Measurements from ENCODE around the gene RAF1. TPM values are rescaled to one million over a fixed set of nuclear protein-coding genes. Genes with fewer than 3 reads are reported as not detected.
"Not testable (repeated sequence)": the region's sequence is repeated elsewhere in the genome, so short reads cannot be mapped to it uniquely, and the experiment has no call there.

RAF1 gene
- total RNA-seq, 2 donors from 2014 or later: 115 to 123 TPM

DNA sequence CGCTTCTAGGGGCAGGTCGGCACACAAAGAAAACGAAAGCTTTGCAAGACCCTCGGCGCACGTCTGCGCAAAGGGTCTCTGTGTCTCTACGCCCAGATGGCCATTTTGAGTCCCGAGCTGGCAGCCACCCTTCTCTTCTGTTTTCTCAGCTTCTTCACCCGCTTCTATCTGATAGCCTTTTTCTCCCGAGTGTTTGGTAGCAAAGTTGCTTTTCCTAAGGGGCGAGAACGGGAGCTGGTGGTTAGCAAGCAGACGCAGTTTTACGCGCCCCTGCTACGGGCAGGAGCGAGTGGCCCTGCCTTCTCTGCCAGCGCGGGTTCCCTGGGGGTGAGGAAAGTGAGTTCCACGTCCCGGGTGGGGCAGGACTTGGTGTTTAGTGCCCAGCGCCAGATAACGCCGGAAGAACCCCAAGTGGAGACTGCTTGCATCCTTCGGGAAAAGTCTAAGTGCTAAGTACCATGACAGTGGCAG lies 110.0 kb downstream of the RAF1 start:
- Mint-ChIP-seq H3K27ac (no peak overlapping the region), H3K4me3 (peak overlapping the region; percentile 75), H3K4me1 (peaks cover 29% of the 10 kb centered on the region), H3K36me3 (ENCODE audit: low read depth) (peaks cover 3% of the 10 kb centered on the region), H3K27me3 (peaks cover 38% of the 10 kb centered on the region)
- DNase-seq: no peak
- no peak for ATAC-seq
- no peaks in the 10 kb centered on the region for H3K9me3 ChIP-seq (ENCODE audit: control insufficient read depth, low read length, poor library complexity, severe bottlenecking)

DNA sequence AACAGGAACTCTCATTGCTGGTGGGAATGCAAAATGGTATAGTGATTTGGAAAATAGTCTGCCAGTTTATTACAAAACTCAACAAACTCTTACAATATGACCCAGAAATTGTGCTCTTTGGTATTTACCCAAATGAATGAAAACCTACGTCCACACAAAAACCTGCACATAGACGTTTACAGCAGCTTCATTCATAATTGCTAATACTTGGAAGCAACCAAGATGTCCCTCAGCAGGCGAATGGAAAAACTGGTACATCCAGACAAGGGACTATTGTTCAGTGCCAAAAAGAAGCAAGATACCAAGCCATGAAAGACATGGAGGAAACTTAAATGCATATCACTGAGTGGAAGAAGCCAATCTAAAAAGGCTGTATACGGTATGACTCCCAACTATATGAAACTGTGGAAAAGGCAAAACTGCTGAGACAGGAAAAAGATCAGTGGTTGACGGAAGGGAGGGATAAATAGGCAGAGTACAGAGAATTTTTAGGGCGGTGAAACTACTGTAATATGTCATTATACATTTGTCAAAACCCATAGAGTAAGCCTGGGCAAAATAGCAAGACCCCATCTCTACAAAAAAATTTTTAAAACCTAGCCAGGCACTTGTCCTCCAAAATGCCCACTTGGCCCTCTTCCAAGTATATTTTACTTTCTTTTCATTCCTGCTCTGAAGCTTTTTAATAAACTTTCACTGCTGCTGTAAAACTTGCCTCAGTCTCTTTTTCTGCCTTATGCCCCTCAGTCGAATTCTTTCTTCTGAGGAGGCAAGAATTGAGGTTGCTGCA lies 113.8 kb downstream of the RAF1 start:
- Mint-ChIP-seq H3K27ac (no peak overlapping the region), H3K36me3 (ENCODE audit: low read depth) (no peaks in the 10 kb centered on the region), H3K4me1 (peaks cover 8% of the 10 kb centered on the region), H3K27me3 (peaks cover 23% of the 10 kb centered on the region), H3K4me3 (no peak overlapping the region)
- H3K9me3 ChIP-seq (ENCODE audit: control insufficient read depth, low read length, poor library complexity, severe bottlenecking): no peaks in the 10 kb centered on the region
- ATAC-seq (no peak), DNase-seq (no peak)

DNA sequence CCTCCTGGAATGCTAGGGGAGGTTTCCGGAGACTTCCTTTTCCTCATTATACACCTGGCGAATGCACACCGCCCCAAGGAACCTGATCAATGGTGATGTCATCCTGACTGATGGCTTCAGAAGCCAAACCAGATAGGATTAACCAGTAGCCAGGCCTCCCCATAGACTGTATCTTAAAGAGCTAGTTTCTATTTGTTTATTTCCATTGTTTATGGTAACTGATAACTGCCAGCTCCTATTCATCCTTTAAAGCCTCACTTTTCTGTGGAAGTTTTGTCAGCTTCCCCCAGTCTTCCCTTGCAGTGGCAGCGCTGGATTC lies 118.5 kb downstream of the RAF1 start, which contains the start of gene MKRN2OS:
Gene MKRN2OS, minus strand, starts transcription at position 27 of the 319 bp plus-strand sequence. CDS start 35 bp downstream, outside the sequence.
- Mint-ChIP-seq H3K36me3 (ENCODE audit: low read depth) (no peaks in the 10 kb centered on the region), H3K4me1 (no peaks in the 10 kb centered on the region), H3K27me3 (peaks cover 6% of the 10 kb centered on the region), H3K4me3 (no peak within 1 kb of the TSS), H3K27ac (no peak within 1 kb of the TSS)
- no peak for ATAC-seq
- DNase-seq: no peak
- H3K9me3 ChIP-seq (ENCODE audit: control insufficient read depth, low read length, poor library complexity, severe bottlenecking): no peaks in the 10 kb centered on the region

DNA sequence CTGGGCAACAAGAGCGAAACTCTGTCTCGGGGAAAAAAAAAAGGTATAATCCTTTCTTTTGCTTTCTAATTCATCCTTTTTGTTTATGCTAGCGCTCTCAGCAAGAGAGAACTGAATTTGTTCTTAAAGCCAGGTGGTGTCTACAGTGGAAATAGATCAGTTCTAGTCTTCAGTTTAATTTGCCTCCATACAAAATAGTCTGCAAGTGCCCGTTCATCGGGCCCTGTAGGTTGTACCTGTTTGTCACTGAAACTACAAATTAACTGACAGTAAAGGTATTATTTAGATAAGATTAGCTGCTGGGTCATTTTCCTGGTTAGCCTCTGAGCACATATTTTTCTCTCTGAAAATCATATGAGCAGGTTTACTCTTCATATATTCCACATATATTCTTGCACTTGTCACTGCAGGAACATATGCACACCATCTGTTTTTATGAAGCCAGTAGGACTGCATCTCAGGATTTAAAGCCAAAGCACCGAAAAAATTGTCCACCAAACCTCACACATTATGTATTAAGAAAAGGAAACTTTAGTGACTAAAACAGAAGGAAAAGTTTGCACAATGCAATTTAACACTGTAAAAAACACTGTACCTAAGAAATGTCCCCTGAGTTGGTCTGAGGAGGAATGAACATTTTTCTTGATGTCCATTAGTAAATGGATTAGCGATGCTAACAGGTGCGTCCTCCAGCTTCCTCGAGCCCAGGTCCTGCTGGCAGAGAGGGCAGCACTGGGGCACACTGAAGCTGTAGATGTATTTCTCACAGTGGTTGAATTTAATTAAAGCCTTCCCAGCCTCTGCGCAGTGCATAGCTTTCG lies 119.1 kb downstream of the RAF1 start:
- DNase-seq (no peak), ATAC-seq (no peak)
- H3K9me3 ChIP-seq (ENCODE audit: control insufficient read depth, low read length, poor library complexity, severe bottlenecking): no peaks in the 10 kb centered on the region
- H3K27ac Mint-ChIP-seq: no peak overlapping the region
- H3K4me1 Mint-ChIP-seq: no peaks in the 10 kb centered on the region
- H3K36me3 Mint-ChIP-seq (ENCODE audit: low read depth): no peaks in the 10 kb centered on the region
- H3K4me3 Mint-ChIP-seq: no peak overlapping the region
- H3K27me3 Mint-ChIP-seq: peaks cover under 1% of the 10 kb centered on the region

- not testable (repeated sequence) for H3K27ac Mint-ChIP-seq
Observed at GRCh38 chr3:12543497-12543896, 120.4 kb downstream of the RAF1 start.

DNA sequence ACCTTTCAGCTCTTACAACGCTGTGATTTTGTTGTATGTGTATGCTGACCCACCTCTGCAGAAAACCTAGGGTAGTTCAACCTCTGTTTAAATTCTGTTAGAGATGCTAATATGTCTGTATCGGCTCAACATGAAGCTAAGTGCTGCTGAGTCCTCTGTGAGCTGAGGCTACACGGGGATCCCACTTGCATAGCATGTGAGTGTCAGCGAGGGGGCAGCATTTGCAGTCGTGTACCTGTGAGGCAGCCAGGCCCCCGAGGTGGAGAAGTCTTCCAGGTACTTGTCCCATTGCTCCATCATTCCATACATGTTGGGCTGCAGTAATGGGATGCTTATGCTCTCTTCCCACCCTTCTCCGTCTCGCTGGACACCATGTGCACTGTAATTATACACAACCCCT lies 122.3 kb downstream of the RAF1 start:
- Mint-ChIP-seq H3K4me1 (no peaks in the 10 kb centered on the region), H3K36me3 (ENCODE audit: low read depth) (no peaks in the 10 kb centered on the region), H3K27ac (no peak overlapping the region), H3K4me3 (no peak overlapping the region), H3K27me3 (no peaks in the 10 kb centered on the region)
- no peak for ATAC-seq
- DNase-seq: no peak
- H3K9me3 ChIP-seq (ENCODE audit: control insufficient read depth, low read length, poor library complexity, severe bottlenecking): no peaks in the 10 kb centered on the region

More at GRCh38 chr3:12543497-12543896, 120.4 kb downstream of the RAF1 start:
- not testable (repeated sequence) for H3K4me1 Mint-ChIP-seq; ATAC-seq; H3K36me3 Mint-ChIP-seq (ENCODE audit: low read depth); DNase-seq; H3K4me3 Mint-ChIP-seq; H3K9me3 ChIP-seq (ENCODE audit: control insufficient read depth, low read length, poor library complexity, severe bottlenecking); H3K27me3 Mint-ChIP-seq

- H3K9me3 ChIP-seq (ENCODE audit: control insufficient read depth, low read length, poor library complexity, severe bottlenecking): no peaks in the 10 kb centered on the region
- Mint-ChIP-seq H3K36me3 (ENCODE audit: low read depth) (peaks cover 5% of the 10 kb centered on the region), H3K4me3 (no peak overlapping the region), H3K27me3 (no peaks in the 10 kb centered on the region), H3K27ac (peak overlapping the region; percentile 54), H3K4me1 (peaks cover 3% of the 10 kb centered on the region)
- ATAC-seq (no peak), DNase-seq (no peak)
Observed at GRCh38 chr3:12536423-12536822, 127.5 kb downstream of the RAF1 start.

Other genes starting within 250 kb of the RAF1 start
- gene TSEN2, start 179.6 kb downstream of the RAF1 start, total RNA-seq: 10 to 100 TPM in 1 of 2 donors, 1 to 10 TPM in 1; 9.1 to 12.5 TPM
- not detected for gene MKRN2OS, start 118.6 kb downstream of the RAF1 start, total RNA-seq
- 10 to 100 TPM; 21.9 to 23.9 TPM for gene MKRN2, start 107.0 kb downstream of the RAF1 start, total RNA-seq
- gene TMEM40, start 95.1 kb upstream of the RAF1 start, total RNA-seq: 10 to 100 TPM in 1 of 2 donors, 1 to 10 TPM in 1; 2.8 to 54.0 TPM
- gene CAND2, start 132.6 kb upstream of the RAF1 start, total RNA-seq: 1 to 10 TPM; 1.2 to 1.6 TPM
- gene RPL32, start 177.4 kb upstream of the RAF1 start, total RNA-seq: 1,000 to 10,000 TPM; 3,315 to 3,401 TPM